ENCODE results near the gene TSHB.

Gene TSHB

GRCh38 chr1:115031595-115031994, 2.0 kb downstream of the TSHB start:
- Histone ChIP-seq H3K4me3 (ENCODE audit: low read length in 2 of 2) (no peak overlapping the region), H3K36me3 (replicated peaks in 1 of 2; ENCODE audit: control insufficient read depth in 2 of 2, insufficient read depth in 2 of 2, low read length in 2 of 2) (no peaks in the 10 kb centered on the region), H2BK12ac (ENCODE audit: low read length) (no peak overlapping the region), H3K4me1 (ENCODE audit: control insufficient read depth in 2 of 2, insufficient read depth in 1 of 2, low read depth in 1 of 2, low read length in 2 of 2) (peaks cover 0 to 2% of the 10 kb centered on the region in 2 donors), H3K27ac (replicated peaks; ENCODE audit: low read length) (no peak overlapping the region), H3K9ac (ENCODE audit: low read depth, low read length, poor library complexity) (no peak overlapping the region), H3K4me2 (ENCODE audit: insufficient read depth, low read length, poor library complexity, severe bottlenecking) (no peak overlapping the region), H2BK15ac (ENCODE audit: low read length) (no peak overlapping the region), H4K8ac (ENCODE audit: low read depth, low read length) (no peak overlapping the region), H2AFZ (ENCODE audit: low read length) (no peak overlapping the region), H3K79me1 (ENCODE audit: low read depth, low read length) (no peaks in the 10 kb centered on the region), H3K23ac (ENCODE audit: low read depth, low read length, poor library complexity) (no peak overlapping the region), H3K18ac (ENCODE audit: low read length) (no peak overlapping the region), H3K9me3 (replicated peaks in 1 of 2; ENCODE audit: control insufficient read depth in 2 of 2, insufficient read depth in 1 of 2, low read depth in 1 of 2, low read length in 2 of 2) (no peaks in the 10 kb centered on the region), H3K14ac (ENCODE audit: low read length) (no peak overlapping the region), H2BK5ac (ENCODE audit: low read length) (no peak overlapping the region), H4K91ac (ENCODE audit: low read depth, low read length, poor library complexity) (no peak overlapping the region), H3K4ac (ENCODE audit: low read length) (no peak overlapping the region), H2BK120ac (ENCODE audit: low read depth, low read length) (no peak overlapping the region), H3K27me3 (ENCODE audit: control insufficient read depth in 3 of 3, insufficient read depth in 3 of 3, low read depth in 1 of 3, low read length in 3 of 3) (no peaks in the 10 kb centered on the region), H2AK5ac (ENCODE audit: low read depth, low read length) (no peak overlapping the region)
- DNase-seq (ENCODE audit: low spot score): no peak
- no CpG with 5 or more reads among the region's 2 CpGs for WGBS, 2 donors (ENCODE audit: extremely low coverage in 2 of 2, insufficient read length in 2 of 2, insufficient replicate concordance in 1 of 2)

DNA sequence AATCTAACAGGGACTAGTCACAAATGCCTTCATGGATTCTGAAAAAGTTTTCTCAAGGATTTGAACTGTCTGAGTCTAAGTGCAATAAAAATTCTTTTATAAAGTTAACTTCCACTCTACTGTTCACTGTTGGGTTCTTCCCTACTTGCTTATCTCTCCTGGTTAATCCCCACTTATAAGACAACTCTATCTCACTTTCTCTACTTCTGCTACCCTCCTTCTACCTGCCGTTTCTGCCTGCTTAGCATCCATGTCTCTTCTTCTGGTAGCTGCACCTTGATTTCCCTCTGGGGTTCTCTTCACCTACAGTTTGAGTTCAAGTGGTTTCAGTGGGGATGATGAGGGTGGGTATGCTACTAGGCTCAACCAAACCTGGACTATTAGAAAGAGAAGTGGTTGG, 6.0 kb downstream of the TSHB start:
- no peak overlapping the region for H2BK5ac ChIP-seq (ENCODE audit: low read length)
- H3K79me1 ChIP-seq (ENCODE audit: low read depth, low read length): no peaks in the 10 kb centered on the region
- no peaks in the 10 kb centered on the region for H3K27me3 ChIP-seq (ENCODE audit: control insufficient read depth in 3 of 3, insufficient read depth in 3 of 3, low read depth in 1 of 3, low read length in 3 of 3)
- no peaks in the 10 kb centered on the region for H3K9me3 ChIP-seq (replicated peaks in 1 of 2; ENCODE audit: control insufficient read depth in 2 of 2, insufficient read depth in 1 of 2, low read depth in 1 of 2, low read length in 2 of 2)
- H2BK120ac ChIP-seq (ENCODE audit: low read depth, low read length): no peak overlapping the region
- no peak overlapping the region for H2BK15ac ChIP-seq (ENCODE audit: low read length)
- H3K27ac ChIP-seq (replicated peaks; ENCODE audit: low read length): no peak overlapping the region
- peaks cover 0 to 4% of the 10 kb centered on the region in 2 donors for H3K4me1 ChIP-seq (ENCODE audit: control insufficient read depth in 2 of 2, insufficient read depth in 1 of 2, low read depth in 1 of 2, low read length in 2 of 2)
- H3K36me3 ChIP-seq (replicated peaks in 1 of 2; ENCODE audit: control insufficient read depth in 2 of 2, insufficient read depth in 2 of 2, low read length in 2 of 2): no peaks in the 10 kb centered on the region
- DNase-seq (ENCODE audit: low spot score): no peak
- H3K4ac ChIP-seq (ENCODE audit: low read length): no peak overlapping the region
- H4K8ac ChIP-seq (ENCODE audit: low read depth, low read length): no peak overlapping the region
- H4K91ac ChIP-seq (ENCODE audit: low read depth, low read length, poor library complexity): no peak overlapping the region
- H3K18ac ChIP-seq (ENCODE audit: low read length): no peak overlapping the region
- H3K23ac ChIP-seq (ENCODE audit: low read depth, low read length, poor library complexity): no peak overlapping the region
- no peak overlapping the region for H2AFZ ChIP-seq (ENCODE audit: low read length)
- no CpG with 5 or more reads among the region's 1 CpG for WGBS, 2 donors (ENCODE audit: extremely low coverage in 2 of 2, insufficient read length in 2 of 2, insufficient replicate concordance in 1 of 2)
- no peak overlapping the region for H3K14ac ChIP-seq (ENCODE audit: low read length)
- H3K9ac ChIP-seq (ENCODE audit: low read depth, low read length, poor library complexity): no peak overlapping the region
- H3K4me3 ChIP-seq (ENCODE audit: low read length in 2 of 2): no peak overlapping the region
- no peak overlapping the region for H3K4me2 ChIP-seq (ENCODE audit: insufficient read depth, low read length, poor library complexity, severe bottlenecking)
- H2AK5ac ChIP-seq (ENCODE audit: low read depth, low read length): no peak overlapping the region
- H2BK12ac ChIP-seq (ENCODE audit: low read length): no peak overlapping the region

DNA sequence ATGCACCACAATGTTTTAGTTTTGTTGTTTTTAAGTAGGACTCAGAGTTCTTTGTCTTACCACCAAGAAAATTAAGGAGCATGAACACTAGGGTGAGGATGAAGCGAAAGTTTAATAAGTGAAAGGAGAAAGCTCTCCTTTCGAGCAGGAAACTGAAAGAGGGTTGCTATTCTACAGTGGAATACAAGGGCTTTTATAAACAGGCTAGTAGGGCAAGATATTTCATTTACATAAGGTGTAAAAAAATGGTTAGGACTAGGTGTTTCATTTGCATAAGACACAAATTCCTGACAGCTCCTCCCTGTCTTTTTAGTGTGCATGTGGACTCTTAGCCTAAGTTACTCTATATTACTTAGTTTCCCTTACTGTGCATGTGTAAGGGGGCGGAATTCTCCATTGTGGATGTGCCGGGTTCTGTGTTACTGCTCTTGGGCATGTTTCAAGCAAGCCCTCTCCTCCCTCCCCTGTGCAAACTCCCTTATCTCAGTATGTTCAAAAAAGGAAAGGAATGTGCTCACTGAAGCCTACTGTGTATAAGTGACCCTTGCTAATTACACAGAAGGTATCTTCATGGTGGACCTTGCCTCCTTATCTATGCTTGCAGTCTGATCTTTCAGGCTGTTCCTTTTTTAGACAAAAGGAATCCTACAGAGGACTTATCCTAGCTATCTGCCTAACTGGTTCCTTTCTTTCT, 7.3 kb downstream of the TSHB start:
- H3K4ac ChIP-seq (ENCODE audit: low read length): no peak overlapping the region
- no peak overlapping the region for H3K27ac ChIP-seq (replicated peaks; ENCODE audit: low read length)
- no peak overlapping the region for H2AK5ac ChIP-seq (ENCODE audit: low read depth, low read length)
- no peak overlapping the region for H4K91ac ChIP-seq (ENCODE audit: low read depth, low read length, poor library complexity)
- H3K27me3 ChIP-seq (ENCODE audit: control insufficient read depth in 3 of 3, insufficient read depth in 3 of 3, low read depth in 1 of 3, low read length in 3 of 3): no peaks in the 10 kb centered on the region
- no peaks in the 10 kb centered on the region for H3K79me1 ChIP-seq (ENCODE audit: low read depth, low read length)
- H2BK12ac ChIP-seq (ENCODE audit: low read length): no peak overlapping the region
- H3K14ac ChIP-seq (ENCODE audit: low read length): no peak overlapping the region
- H2BK15ac ChIP-seq (ENCODE audit: low read length): no peak overlapping the region
- H3K23ac ChIP-seq (ENCODE audit: low read depth, low read length, poor library complexity): no peak overlapping the region
- no peak for DNase-seq (ENCODE audit: low spot score)
- no peak overlapping the region for H2BK5ac ChIP-seq (ENCODE audit: low read length)
- no peak overlapping the region for H3K4me3 ChIP-seq (ENCODE audit: low read length in 2 of 2)
- H3K9me3 ChIP-seq (replicated peaks in 1 of 2; ENCODE audit: control insufficient read depth in 2 of 2, insufficient read depth in 1 of 2, low read depth in 1 of 2, low read length in 2 of 2): no peaks in the 10 kb centered on the region
- no peak overlapping the region for H3K9ac ChIP-seq (ENCODE audit: low read depth, low read length, poor library complexity)
- H3K36me3 ChIP-seq (replicated peaks in 1 of 2; ENCODE audit: control insufficient read depth in 2 of 2, insufficient read depth in 2 of 2, low read length in 2 of 2): no peaks in the 10 kb centered on the region
- WGBS, 2 donors (ENCODE audit: extremely low coverage in 2 of 2, insufficient read length in 2 of 2, insufficient replicate concordance in 1 of 2): no CpG with 5 or more reads among the region's 4 CpGs
- H2AFZ ChIP-seq (ENCODE audit: low read length): no peak overlapping the region
- no peak overlapping the region for H2BK120ac ChIP-seq (ENCODE audit: low read depth, low read length)
- no peak overlapping the region for H3K4me2 ChIP-seq (ENCODE audit: insufficient read depth, low read length, poor library complexity, severe bottlenecking)
- H4K8ac ChIP-seq (ENCODE audit: low read depth, low read length): no peak overlapping the region
- H3K4me1 ChIP-seq (ENCODE audit: control insufficient read depth in 2 of 2, insufficient read depth in 1 of 2, low read depth in 1 of 2, low read length in 2 of 2): peaks cover 0 to 4% of the 10 kb centered on the region in 2 donors
- no peak overlapping the region for H3K18ac ChIP-seq (ENCODE audit: low read length)

DNA sequence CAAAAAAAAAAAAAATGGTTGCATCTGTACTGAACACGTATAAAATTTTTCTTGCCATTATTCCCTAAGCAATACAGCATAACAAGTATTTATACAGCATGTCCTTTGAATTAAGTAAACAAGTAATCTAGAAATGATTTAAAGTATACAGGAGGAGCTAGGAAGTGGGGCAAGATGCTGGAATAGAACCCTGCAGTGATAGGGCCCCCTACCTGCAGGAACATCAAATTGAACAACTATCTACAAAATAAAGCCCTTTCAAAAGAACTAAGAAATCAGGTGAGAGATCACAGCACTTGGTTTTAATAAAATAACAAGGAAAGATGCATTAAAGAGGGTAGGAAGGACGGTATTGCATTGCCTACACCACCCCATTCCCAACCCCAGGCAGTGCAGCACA, 10.9 kb downstream of the TSHB start:
- DNase-seq (ENCODE audit: low spot score): no peak
- Histone ChIP-seq H3K4ac (ENCODE audit: low read length) (no peak overlapping the region), H3K18ac (ENCODE audit: low read length) (no peak overlapping the region), H2BK15ac (ENCODE audit: low read length) (no peak overlapping the region), H3K14ac (ENCODE audit: low read length) (no peak overlapping the region), H2BK12ac (ENCODE audit: low read length) (no peak overlapping the region), H3K23ac (ENCODE audit: low read depth, low read length, poor library complexity) (no peak overlapping the region), H2BK5ac (ENCODE audit: low read length) (no peak overlapping the region), H3K9ac (ENCODE audit: low read depth, low read length, poor library complexity) (no peak overlapping the region), H3K4me3 (ENCODE audit: low read length in 2 of 2) (no peak overlapping the region), H3K36me3 (replicated peaks in 1 of 2; ENCODE audit: control insufficient read depth in 2 of 2, insufficient read depth in 2 of 2, low read length in 2 of 2) (no peaks in the 10 kb centered on the region), H3K27me3 (ENCODE audit: control insufficient read depth in 3 of 3, insufficient read depth in 3 of 3, low read depth in 1 of 3, low read length in 3 of 3) (no peaks in the 10 kb centered on the region), H3K4me2 (ENCODE audit: insufficient read depth, low read length, poor library complexity, severe bottlenecking) (no peak overlapping the region), H3K27ac (replicated peaks; ENCODE audit: low read length) (no peak overlapping the region), H2AK5ac (ENCODE audit: low read depth, low read length) (no peak overlapping the region), H3K4me1 (ENCODE audit: control insufficient read depth in 2 of 2, insufficient read depth in 1 of 2, low read depth in 1 of 2, low read length in 2 of 2) (peaks cover 0 to 4% of the 10 kb centered on the region in 2 donors), H4K91ac (ENCODE audit: low read depth, low read length, poor library complexity) (no peak overlapping the region), H2BK120ac (ENCODE audit: low read depth, low read length) (no peak overlapping the region), H2AFZ (ENCODE audit: low read length) (no peak overlapping the region), H3K79me1 (ENCODE audit: low read depth, low read length) (no peaks in the 10 kb centered on the region), H3K9me3 (replicated peaks in 1 of 2; ENCODE audit: control insufficient read depth in 2 of 2, insufficient read depth in 1 of 2, low read depth in 1 of 2, low read length in 2 of 2) (no peaks in the 10 kb centered on the region), H4K8ac (ENCODE audit: low read depth, low read length) (no peak overlapping the region)
- WGBS, 2 donors (ENCODE audit: extremely low coverage in 2 of 2, insufficient read length in 2 of 2, insufficient replicate concordance in 1 of 2): no CpG with 5 or more reads among the region's 2 CpGs

All from neuronal stem cell (in vitro differentiated cells).